HG03103 (cell line): ENCODE measurements around the gene ANXA5.

Experiments
- ATAC-seq: cut with Tn5 transposase; IDR thresholded peaks from one replicate; pipeline ENCODE4 v1.9.1; 2021; ENCODE audit warnings: low read depth; ENCODE audit not compliant: unreplicated experiment

The ANXA5 gene

DNA sequence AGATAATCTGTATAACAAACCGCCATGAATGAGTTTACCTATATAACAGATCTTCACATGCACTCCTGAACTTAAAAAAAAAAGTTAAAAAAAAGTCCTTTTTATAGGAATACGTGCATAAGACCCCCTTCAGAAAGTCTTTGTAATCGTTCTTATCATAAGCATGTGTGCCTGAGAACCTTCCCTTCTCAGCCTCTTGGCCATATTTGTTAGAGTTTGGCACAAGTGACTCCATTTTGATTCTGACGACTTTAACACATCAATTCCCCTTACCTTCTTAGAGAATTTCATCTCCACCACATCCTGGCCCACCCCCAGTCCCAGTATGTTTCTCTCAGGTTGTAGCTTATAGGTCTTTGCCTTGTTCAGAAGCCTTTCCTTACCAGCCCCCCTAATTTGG, 16.0 kb upstream of the ANXA5 start:
- no peak for ATAC-seq

DNA sequence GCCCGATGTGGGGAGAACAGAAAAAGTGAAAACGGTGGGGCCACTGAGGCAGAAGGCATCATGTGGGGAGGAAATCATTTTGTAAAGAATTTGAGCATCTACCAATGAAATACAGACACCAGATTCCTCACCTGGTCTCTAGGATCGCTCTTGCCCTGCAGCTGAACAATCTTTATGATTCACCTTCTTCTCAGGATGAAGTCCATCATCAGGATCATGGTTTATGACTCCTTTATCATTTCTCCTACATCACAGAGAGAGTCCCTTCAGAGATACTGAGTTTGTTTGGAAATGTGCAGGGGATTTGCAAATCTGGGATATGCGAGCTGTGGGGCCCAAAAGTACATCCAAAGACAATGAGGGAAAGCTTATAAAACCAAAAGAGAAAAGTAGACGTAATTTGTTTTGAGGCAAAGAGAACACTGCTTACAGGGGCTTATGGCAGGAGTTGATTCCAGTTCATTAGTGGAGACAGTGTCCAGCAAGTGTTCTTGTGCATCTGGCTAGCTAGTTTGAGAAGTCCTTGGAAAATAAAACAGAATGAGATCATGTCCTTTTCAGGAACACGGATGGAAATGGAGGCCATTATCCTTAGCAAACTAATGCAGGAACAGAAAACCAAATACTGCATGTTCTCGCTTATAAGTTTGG, 15.3 kb upstream of the ANXA5 start:
- no peak for ATAC-seq

DNA sequence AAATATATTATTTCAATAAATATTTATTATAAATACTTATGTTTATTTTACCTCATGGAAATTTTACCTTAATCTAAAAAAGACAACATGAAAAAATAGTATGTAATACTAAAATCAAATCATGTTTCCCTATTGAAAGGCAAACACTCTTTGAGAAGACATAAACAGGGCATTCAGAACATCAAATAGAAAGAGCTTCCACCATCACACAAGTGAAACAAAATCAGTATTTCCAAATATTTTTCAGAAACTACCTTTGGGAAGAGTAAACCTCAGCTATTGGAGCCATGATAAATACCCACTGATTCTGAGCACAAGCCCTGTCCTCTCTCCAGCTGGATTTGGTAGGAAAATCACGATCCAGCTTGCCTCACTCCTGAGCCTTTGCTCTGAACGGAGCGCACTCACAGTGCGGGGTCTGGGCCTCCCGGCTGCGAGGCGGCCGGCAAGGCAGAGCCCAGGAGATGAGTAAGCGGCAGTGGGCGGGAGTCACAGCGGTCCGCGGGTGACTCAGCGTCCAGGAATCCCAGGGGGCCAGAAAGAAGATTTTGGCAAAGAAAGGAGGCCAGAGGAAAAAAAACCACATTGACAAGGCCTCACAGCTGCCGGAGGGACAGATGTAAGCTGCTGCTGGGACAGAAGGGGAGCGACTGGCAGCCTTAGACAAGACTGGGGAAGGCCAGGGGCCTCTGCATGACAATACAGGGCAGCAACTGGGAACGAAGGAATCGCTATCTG, 14.7 kb upstream of the ANXA5 start:
- peak; percentile 85 for ATAC-seq

DNA sequence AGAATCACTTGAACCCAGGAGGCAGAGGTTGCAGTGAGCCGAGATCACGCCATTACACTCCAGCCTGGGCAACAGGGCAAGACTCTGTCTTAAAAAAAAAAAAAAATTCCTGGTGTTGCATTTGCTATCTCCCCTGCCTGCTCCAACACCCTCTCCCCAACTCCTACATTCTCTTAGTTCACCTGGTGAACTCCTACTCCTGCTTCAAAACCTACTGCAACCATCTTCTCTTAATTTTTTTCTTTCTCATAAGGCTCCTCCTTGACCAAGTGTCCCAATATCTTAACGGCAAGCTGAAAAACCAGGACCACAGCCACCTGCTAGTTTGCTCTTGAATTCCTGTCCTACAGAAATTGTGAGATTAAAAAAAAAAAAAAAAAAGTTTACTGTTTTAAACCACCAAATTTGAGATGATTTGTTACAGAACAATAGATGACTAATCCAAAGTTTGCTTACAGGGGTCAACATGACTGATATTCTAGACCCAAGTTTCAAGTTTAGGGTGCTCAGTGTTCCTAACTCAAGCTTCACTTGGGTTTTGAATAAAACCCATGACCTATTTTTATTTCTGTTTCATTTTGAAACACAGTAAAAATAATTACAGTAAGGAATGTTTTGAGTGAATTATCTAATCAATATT, 13.1 kb upstream of the ANXA5 start:
- ATAC-seq: no peak

DNA sequence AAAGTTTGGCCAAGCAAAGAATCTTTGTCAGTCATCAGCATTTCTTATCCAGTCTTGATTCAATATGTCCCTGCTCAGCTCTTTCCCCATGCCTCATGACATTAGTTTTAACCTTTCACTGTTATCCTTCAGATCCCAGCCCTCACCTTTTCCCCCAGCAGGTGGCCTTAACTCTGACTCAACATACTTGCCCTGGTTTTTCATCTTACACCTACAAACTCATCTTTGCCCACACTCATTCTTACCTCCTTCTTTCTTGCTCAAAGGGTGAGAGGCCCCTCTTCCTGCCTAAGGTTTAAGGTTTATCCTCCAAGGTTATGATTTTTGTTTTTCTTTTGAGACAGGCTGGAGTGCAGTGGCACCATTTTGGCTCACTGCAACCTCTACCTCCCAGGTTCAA, 10.6 kb upstream of the ANXA5 start:
- ATAC-seq: no peak

DNA sequence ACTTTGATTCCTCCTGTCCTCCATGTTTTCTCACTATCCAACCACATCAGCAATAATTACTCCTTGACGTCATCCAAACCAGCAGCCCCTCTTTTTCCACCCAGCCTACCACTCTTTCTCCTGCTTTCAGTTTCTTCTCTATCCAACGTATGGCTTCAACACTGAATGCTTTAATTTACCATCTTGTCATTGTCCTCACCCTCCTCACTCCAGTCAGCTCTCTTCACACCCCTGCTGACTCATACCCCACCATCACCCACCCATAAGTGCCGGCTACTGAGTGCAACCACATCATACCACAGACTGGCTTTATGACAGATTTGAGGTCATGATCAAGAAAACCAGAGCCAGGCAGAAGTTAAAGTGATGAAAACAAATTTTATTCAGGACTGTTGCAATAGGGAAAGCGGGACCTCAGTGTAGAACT, 9.8 kb upstream of the ANXA5 start:
- no peak for ATAC-seq

DNA sequence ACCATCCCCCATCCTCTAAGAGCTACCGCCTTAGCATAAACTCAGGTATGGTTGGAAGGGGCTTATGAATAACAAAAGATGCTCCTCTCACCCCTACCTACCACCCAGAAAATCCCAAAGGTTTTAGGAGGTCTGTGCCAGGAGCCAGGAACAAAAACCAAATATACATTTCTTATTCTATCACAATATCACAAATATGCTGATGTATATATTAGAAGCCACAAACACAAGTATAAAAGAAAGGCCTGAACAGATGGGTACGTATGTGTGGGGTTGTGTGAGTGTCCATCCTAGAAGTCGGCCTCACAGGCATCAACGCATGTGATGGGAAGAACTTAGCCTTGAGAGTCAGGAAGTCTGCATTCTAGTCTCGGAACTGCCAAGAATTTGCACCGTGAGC, 8.7 kb upstream of the ANXA5 start:
- ATAC-seq: no peak

DNA sequence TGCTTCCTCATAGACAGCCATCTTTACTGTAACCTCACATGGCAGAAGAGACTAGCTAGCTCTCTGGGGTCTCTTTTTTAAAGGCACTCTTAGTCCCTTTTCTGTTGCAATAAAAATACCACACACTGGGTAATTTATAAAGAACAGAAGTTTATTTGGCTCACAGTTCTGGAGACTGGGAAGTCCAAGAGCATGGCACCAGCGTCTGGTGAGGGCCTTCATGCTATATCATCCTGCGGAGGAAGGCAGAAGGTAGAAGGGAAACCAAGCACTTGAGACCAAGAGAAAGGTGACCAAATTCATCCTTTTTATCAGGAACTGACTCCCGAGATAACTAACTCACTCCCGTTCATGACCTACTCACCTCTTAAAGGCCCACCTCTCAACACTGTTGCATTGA, 5.4 kb upstream of the ANXA5 start:
- no peak for ATAC-seq

DNA sequence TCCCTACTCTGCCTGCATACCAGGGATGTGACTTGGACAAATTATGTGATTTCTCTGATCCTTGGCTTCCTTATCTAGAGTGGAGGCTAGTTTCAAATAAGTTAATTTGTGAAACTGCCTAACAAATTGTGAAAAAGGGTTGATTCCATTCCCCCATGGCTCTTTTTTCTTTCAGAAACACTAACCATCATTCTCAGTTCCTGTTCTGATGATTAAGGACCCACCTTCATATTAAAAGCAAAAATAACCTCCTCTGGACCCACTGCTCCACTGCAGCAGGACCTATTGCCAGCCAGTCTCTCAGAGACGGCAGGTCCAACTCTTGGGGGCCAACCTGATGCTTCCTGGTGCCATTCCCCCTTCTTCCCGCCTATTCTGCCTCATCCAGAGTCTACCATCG, 4.5 kb upstream of the ANXA5 start:
- ATAC-seq: no peak

DNA sequence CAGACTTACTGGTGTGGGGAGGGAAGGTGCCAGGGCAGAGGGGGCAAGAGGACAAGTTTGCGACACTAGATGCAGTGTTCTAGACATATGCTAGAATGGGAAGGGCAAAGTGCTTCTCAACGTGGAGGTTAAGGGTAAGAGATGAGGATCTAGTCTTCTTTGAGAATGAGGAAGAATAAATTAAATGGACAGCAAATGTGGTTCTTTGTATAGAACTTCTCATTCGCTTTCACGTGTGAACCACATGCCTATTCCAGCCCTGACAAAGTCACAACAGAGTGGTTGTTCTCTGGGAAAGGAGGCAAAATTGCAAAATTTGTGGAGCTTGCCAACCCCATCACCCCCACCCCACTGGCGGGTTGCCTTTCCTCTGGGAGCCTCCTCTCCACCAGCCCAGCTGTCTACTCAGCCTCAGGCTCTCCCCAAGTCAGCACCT, 1.5 kb upstream of the ANXA5 start:
- no peak for ATAC-seq

DNA sequence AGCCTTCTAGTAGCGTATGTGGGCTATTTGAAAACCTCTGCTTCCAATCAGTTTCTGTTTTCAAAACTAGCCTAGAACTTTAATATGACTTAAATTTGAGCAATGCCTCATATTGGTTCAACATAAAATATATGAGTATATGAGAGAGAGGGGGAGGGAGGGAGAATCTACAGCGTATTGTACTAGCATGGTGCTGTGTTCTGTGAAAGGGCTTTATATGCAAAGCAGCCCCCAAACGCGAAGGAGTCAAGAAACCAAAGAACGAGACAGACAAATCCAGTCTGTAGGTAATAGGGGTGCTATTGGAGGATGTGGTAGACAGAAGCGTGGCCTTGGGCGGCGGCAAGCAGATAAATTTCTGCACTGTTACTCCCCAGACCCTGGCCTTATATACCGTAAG, 784 bp upstream of the ANXA5 start:
- ATAC-seq: peak; percentile 14

DNA sequence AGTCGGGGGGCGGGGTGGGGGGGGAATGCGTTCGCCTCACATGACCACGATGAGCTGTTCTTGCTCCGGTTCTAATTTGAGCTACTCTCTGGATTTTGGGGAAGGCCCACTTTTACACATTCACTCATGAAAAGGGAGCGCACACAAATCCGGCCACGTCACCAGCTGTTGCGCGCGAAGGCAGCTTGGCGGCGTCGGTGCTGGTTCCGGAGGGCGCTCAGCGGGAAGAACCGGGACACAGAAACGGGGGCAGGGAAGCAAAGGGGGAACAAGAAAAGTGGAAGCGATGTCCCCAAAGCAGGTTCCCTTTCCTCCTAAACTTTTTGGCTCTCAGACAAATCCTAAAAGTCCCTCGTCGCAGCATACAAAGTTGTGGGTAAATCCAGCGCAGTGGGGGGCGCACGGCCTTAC, 605 bp downstream of the ANXA5 start:
- no peak for ATAC-seq

DNA sequence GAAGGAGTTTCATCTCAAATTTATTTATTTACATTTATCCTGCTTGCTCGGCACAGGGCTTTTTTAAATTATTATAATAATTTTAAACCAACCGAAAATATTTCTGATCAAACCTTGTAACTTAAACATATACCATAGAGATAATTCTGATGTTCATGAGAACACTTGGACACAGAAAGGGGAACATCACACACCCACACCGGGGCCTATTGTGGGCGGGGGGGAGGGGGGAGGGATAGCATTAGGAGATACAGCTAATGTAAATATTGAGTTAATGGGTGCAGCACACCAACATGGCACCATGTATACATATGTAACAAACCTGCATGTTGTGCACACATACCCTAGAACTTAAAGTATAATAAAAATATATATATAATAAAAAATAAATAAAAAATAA, 2.9 kb downstream of the ANXA5 start:
- no peak for ATAC-seq

DNA sequence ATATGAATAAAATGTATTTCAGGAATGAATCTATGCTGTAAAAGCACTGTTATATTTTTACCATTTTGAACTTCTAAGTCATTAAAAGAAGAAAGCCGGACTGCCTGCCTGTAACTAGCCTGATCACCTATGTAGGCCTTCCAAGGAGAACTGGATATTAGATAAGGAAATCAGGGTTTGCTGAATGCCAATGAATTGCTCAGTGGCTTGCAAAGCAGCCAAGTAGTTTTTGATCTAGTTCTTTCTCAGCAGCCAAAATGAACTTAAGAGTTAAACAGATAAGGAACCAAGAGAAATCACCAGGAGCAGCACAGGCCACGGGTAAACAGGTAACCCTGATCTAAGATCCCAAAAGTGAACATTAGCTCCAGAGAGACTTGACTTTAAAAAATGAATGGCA, 3.3 kb downstream of the ANXA5 start:
- ATAC-seq: no peak

DNA sequence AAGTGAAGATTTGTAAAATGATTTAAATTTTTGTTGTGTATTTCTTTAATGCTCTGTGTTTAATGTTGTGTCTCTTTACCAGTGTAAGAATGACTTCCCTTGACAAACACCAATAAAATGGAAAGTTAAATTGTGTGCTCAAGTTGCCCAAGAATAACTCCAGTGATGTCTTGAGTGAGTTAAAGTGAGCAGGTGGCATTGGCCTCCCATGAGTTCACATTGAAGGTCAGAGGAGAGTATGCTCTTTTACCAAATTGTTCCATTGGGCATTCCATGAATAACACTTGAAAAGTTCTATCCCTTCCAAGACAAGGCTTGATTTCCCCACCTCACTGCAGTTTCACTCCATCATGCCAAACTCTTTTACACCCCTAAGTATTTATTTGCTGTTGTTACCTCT, 4.5 kb downstream of the ANXA5 start:
- no peak for ATAC-seq

DNA sequence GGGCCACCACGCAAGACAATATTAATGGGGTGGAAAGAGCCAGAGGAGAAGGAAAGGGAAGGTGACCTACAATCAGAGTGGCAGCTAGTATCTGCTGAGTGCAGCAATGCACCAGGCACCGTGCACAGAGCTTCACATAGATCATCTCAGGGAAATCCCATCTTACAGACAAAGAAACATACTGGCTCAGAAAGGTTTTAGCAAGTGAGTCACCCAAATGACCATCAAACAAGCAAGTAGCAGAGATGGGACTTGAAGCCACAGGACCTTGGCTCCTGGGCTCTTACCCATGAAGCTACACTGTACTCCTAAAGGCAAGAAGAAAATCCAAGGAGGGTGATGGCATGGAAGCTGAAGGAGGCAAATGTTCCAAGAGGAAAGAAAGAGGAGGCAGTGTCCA, 6.8 kb downstream of the ANXA5 start:
- ATAC-seq: no peak

DNA sequence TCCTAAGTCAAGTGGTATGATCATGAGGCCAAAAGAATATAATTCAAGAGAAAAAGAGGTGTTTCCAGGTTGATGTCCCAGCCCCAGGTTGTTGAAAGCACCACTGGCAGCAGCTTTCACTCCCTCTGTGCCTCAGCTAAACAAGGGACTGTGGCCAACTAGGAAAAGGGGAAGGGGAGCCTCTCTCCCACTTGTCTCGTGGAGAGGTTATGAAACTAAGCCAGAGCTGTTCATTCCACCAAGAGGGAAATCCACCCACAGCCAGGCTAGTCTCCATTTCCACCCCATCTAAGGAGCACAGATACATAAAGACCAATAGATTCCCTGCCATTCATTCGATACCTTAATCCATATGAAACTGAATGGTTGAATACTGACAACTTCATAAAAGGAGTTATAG, 8.1 kb downstream of the ANXA5 start:
- ATAC-seq: no peak

DNA sequence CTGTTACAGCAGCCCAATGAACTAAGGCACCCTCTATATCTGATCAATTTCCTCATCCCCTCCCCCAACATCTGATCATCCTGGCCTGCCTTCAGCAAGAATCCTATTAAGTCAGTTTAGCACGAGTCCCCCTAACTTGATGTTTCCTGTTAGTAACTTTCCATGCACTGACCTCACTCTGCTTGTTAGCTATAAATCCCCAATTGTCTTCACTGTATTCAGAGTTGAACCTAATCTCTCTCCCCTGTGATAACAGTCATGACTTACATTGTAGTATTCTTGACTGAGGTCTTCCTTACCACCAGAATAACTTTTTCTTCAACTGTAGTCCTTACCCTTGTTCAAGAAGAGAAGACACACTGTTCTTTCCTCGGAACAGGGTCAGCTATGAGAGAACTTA, 8.5 kb downstream of the ANXA5 start:
- ATAC-seq: no peak

DNA sequence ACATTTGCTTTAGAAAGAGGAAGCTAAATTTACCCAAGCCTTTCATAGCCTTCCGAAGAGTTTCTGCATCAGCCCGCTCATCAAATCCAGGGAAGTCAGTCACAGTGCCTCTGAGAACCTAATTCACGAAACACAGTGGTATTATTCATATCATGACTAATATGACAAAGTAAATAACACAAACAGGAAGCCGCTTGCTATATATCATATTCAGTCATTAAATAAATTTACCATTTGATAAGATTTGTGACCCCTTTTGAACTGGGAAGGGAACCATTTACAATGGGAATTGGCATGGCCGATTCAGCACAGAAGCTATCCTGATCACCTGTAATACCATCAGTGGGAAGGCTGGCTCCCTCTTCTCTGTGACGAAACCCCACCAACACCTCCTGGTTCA, 10.5 kb downstream of the ANXA5 start:
- no peak for ATAC-seq

DNA sequence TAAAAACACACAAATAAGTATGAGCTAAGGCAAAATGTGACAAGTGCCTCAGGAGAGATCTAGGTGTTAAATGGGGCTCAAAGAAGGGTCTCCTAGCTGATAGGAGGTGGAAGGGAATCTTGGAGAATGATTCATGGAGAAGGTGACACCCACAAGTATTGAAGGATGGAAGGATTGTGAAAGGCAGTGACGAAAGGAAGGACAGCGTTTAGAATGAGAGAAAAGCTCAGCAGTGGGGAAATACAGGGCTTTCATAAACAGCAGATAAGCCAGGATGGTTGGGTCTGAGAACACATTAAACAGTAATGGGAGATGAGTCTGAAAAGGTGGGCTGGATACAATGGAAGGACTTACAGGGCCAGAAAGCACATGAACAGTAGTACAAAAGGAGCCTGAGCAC, 11.5 kb downstream of the ANXA5 start:
- ATAC-seq: no peak

DNA sequence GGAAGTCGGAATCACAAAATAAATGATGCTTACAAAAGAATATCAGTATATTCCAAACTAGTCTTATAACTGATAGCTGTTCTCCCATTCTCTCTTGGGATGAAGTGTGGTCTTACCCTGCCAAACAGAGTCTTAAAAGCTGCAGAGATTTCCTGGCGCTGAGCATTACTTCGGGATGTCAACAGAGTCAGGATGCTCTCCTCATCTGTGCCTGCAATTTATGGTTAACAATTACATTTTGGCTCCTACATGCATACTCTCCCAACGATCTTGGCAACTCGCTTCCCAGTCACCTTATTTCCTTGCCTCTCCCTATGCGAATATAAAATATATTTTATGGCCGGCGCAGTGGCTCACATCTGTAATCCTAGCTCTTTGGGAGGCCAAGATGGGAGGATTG, 12.2 kb downstream of the ANXA5 start:
- ATAC-seq: no peak

DNA sequence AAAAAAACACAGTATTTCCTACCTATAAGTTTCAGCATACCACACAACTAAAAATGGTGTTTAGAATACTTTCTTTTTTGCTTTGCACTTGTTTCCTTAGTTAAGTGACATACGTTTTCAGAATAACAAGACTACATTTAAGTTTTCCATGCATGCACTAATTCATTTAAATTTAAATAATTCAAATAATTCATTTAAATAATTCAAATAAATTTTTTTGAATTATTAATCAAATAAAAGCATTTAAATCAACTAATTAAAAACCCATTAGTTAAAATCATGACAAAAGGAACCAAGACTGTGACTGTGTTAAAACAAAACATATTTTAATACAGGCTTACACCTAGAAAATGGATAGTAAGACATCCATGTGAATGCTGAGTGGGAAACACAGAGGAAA, 12.8 kb downstream of the ANXA5 start:
- ATAC-seq: no peak
